IPS-NIHi7 (cell line): Measurements from ENCODE around the gene EPS8L3.
"Not testable (repeated sequence)": the region's sequence is repeated elsewhere in the genome, so short reads cannot be mapped to it uniquely, and the experiment has no call there.

Experiments
- DNase-seq: peaks from one replicate; pipeline ENCODE4 v3.0.0; 2012; ENCODE audit warnings: mixed read lengths; ENCODE audit errors: extremely low spot score

EPS8L3 gene, protein sequence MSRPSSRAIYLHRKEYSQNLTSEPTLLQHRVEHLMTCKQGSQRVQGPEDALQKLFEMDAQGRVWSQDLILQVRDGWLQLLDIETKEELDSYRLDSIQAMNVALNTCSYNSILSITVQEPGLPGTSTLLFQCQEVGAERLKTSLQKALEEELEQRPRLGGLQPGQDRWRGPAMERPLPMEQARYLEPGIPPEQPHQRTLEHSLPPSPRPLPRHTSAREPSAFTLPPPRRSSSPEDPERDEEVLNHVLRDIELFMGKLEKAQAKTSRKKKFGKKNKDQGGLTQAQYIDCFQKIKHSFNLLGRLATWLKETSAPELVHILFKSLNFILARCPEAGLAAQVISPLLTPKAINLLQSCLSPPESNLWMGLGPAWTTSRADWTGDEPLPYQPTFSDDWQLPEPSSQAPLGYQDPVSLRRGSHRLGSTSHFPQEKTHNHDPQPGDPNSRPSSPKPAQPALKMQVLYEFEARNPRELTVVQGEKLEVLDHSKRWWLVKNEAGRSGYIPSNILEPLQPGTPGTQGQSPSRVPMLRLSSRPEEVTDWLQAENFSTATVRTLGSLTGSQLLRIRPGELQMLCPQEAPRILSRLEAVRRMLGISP

GRCh38 chr1:109763646-109764415, at the start of gene EPS8L3:
Gene EPS8L3 (minus strand): TSS chr1:109763923. CDS start chr1:109761749, 2,174 bp downstream.
- DNase-seq, result no peak

GRCh38 chr1:109812691-109813393, 49.1 kb upstream of the EPS8L3 start:
- no peak for DNase-seq

GRCh38 chr1:109808703-109809102, 45.0 kb upstream of the EPS8L3 start:
- DNase-seq, result no peak

GRCh38 chr1:109807822-109808680, 44.3 kb upstream of the EPS8L3 start:
- DNase-seq, result no peak

GRCh38 chr1:109807402-109807801, 43.7 kb upstream of the EPS8L3 start:
- no peak for DNase-seq

- no peak for DNase-seq
Observed at GRCh38 chr1:109806733-109807400, 43.1 kb upstream of the EPS8L3 start.

GRCh38 chr1:109805486-109806165, 41.9 kb upstream of the EPS8L3 start:
- DNase-seq, result no peak

- no peak for DNase-seq
Observed at GRCh38 chr1:109804660-109805059, 40.9 kb upstream of the EPS8L3 start.

DNA sequence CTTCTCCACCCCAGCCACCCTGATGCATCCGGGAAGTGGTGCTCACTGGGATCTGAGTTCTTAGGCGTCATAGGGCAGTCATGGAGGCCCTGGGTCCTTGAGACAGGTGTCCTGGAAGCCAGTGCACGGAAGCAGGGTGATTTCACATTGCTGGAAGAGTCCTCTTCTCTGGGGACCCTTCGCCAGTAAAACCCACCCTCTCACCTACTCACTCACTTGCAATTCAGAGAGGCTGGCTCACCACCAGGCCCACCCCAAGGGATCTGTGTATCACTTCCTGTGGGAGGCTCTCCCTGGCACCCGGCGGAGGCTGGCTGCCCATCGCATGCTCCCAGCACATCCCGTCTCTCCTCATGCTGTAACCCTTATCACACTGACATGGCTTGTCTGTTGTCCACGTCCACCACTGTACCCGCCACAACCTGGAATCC, 40.2 kb upstream of the EPS8L3 start:
- DNase-seq, result no peak

GRCh38 chr1:109802901-109803561, 39.3 kb upstream of the EPS8L3 start:
- no peak for DNase-seq

DNA sequence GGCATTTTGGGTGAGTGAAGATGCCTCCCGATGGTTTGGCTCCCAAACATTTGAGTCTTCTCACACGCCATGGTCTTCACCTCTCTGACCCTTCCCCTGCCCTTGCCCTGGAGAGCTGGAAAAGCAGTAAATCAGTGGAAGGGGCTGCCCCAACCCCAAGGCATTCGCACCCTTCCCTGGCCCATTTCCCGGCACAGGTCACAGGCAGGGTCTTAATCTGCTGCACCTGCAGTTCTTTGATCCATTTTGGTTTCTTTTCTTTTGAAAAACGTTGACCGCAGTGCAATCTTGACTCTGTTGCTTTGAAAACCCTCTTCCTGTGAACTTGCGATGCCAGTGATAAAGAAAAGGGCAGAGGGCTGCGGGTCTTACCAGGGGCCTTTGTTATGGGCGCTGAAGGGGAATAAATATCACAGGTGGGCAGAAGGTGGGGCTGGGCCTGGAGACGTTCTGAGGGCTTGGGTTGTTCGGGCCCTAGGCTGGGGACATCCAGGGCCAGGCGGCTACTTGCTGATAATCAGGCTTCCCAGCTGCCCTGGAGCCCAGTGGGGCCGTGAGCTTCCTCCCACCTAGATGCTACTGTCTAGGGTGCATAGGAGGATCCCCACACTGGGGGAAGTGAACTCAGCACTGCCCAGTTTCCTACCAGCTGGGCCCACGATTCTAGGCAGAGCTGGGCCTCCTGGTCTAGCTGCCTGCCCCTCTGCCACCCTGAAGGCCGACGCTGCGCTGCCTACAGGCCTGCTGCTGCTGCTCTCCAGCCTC, 38.6 kb upstream of the EPS8L3 start:
- no peak for DNase-seq

GRCh38 chr1:109801791-109802135, 38.0 kb upstream of the EPS8L3 start:
- no peak for DNase-seq

GRCh38 chr1:109800291-109800690, 36.6 kb upstream of the EPS8L3 start:
- no peak for DNase-seq

- no peak for DNase-seq
Observed at GRCh38 chr1:109799445-109799844, 35.7 kb upstream of the EPS8L3 start.

- not testable (repeated sequence) for DNase-seq
Observed at GRCh38 chr1:109797303-109797595, 33.5 kb upstream of the EPS8L3 start.

DNA sequence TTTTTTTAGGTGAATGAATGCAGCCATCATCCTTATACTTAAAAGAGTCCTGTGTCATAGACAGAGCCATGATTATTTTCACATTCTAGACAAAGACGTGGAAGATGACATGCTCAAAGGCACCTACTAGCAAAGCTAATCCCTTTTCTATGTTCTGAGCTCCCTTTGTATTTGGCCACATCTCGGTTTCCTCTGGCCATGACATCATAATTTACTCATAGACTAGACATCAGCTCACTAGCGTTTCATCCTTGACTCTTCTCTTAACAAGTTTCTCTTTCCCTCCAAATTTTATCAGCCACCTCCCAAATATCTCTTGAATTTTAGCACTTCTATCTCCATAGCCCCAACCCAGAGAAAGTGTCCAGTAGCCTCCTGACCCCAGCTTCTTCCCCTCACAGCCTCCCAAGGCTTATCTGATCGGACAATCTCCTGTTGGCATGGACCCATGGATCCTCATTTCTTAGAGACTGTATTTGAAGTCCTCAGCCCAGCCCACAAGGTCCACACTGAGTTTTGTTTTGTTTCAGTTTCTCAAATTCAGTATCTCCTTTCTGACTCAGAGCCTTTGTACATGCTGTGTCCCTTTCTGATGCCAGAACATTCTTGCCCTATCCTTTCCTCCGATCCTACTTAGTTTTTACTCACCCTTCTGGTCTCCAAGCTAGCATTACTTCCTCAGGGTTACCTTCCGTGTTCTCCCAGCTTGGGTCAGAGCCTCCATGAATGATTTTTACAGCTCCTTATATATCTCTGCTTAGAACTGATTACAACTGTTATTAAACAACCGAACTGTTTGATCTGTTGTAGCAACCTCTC, 33.0 kb upstream of the EPS8L3 start:
- no peak for DNase-seq

DNA sequence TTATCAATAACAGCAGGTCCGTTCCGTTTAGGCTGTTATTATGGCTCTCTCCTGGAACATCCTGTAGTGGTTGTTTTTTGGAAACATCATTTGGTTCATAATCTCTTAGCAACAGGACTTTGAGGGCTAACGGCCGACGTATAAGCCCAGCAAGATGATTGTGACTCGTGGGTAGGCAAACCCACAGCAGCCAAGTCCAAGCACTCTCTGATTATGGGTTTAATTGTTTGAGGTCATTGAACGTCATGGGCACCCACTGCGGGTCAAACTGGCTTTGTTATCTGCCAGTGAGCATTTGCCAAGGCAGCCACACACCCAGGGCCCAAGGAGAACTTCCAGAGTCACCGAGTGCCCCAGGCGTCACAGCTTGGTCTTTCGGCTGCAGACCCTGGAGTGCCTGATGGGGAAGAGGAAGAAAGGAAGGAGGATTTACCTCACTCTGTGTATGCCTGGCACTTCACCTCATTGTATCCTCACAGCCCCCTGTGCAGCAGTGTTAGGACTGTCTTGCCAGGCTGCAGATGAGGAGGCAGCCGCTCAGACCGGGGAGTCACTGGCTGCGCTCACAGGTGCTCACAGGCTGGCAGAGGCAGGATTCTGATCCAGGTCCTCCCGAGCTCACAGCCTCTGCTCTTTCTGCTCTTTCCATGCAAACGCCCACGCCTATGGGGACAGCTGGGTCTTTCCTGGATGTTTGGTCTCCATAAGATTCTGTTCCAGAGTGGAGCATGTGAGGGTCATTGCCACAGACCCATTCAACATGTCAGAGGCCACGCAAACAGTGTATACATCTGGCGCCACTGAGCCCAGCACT, 30.8 kb upstream of the EPS8L3 start:
- no peak for DNase-seq
